Measurements from ENCODE around the gene GALNT7. TPM values are rescaled to one million over a fixed set of nuclear protein-coding genes. Genes with fewer than 3 reads are reported as not detected.

GALNT7 gene
- total RNA-seq, 1 donor from 2014 or later = 63.9 TPM

- H3K4me3 Mint-ChIP-seq = no peak overlapping the region
- DNase-seq (ENCODE audit: extremely low spot score, unreplicated experiment) = no peak
- TF ChIP-seq, protein P1, sequence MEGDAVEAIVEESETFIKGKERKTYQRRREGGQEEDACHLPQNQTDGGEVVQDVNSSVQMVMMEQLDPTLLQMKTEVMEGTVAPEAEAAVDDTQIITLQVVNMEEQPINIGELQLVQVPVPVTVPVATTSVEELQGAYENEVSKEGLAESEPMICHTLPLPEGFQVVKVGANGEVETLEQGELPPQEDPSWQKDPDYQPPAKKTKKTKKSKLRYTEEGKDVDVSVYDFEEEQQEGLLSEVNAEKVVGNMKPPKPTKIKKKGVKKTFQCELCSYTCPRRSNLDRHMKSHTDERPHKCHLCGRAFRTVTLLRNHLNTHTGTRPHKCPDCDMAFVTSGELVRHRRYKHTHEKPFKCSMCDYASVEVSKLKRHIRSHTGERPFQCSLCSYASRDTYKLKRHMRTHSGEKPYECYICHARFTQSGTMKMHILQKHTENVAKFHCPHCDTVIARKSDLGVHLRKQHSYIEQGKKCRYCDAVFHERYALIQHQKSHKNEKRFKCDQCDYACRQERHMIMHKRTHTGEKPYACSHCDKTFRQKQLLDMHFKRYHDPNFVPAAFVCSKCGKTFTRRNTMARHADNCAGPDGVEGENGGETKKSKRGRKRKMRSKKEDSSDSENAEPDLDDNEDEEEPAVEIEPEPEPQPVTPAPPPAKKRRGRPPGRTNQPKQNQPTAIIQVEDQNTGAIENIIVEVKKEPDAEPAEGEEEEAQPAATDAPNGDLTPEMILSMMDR (conservative IDR thresholded peaks at IDR 0.05) = no peak
- H3K27me3 Mint-ChIP-seq = no peaks in the 10 kb centered on the region
- peaks cover under 1% of the 10 kb centered on the region for H3K9me3 Mint-ChIP-seq
- peaks cover 16% of the 10 kb centered on the region for H3K4me1 Mint-ChIP-seq (ENCODE audit: unreplicated experiment)
- H3K27ac Mint-ChIP-seq = no peak overlapping the region
- peaks cover 15% of the 10 kb centered on the region for H3K36me3 Mint-ChIP-seq
Observed at GRCh38 chr4:173272996-173273395, 104.4 kb downstream of the GALNT7 start.

- no peak for DNase-seq (ENCODE audit: extremely low spot score, unreplicated experiment)
- no peak overlapping the region for H3K27ac Mint-ChIP-seq
- H3K36me3 Mint-ChIP-seq = peaks cover 15% of the 10 kb centered on the region
- TF ChIP-seq, protein P1 (conservative IDR thresholded peaks at IDR 0.05) = no peak
- H3K4me1 Mint-ChIP-seq (ENCODE audit: unreplicated experiment) = peaks cover 20% of the 10 kb centered on the region
- no peaks in the 10 kb centered on the region for H3K9me3 Mint-ChIP-seq
- no peaks in the 10 kb centered on the region for H3K27me3 Mint-ChIP-seq
- no peak overlapping the region for H3K4me3 Mint-ChIP-seq
Observed at GRCh38 chr4:173273941-173274340, 105.3 kb downstream of the GALNT7 start.

- Mint-ChIP-seq H3K4me3 (no peak overlapping the region), H3K27ac (no peak overlapping the region), H3K27me3 (no peaks in the 10 kb centered on the region), H3K9me3 (no peaks in the 10 kb centered on the region), H3K4me1 (ENCODE audit: unreplicated experiment) (peaks cover 17% of the 10 kb centered on the region), H3K36me3 (peaks cover 18% of the 10 kb centered on the region)
- DNase-seq (ENCODE audit: extremely low spot score, unreplicated experiment) = no peak
- TF ChIP-seq, protein P1 (conservative IDR thresholded peaks at IDR 0.05) = no peak
Observed at GRCh38 chr4:173274744-173275143, 106.1 kb downstream of the GALNT7 start.

GRCh38 chr4:173275150-173275549 lies 106.5 kb downstream of the GALNT7 start:
- no peak for DNase-seq (ENCODE audit: extremely low spot score, unreplicated experiment)
- no peak overlapping the region for H3K27ac Mint-ChIP-seq
- TF ChIP-seq, protein P1 (conservative IDR thresholded peaks at IDR 0.05) = no peak
- no peak overlapping the region for H3K4me3 Mint-ChIP-seq
- H3K4me1 Mint-ChIP-seq (ENCODE audit: unreplicated experiment) = peaks cover 17% of the 10 kb centered on the region
- no peaks in the 10 kb centered on the region for H3K27me3 Mint-ChIP-seq
- no peaks in the 10 kb centered on the region for H3K9me3 Mint-ChIP-seq
- peaks cover 18% of the 10 kb centered on the region for H3K36me3 Mint-ChIP-seq

- Mint-ChIP-seq H3K27ac (no peak overlapping the region), H3K27me3 (no peaks in the 10 kb centered on the region), H3K36me3 (peaks cover 19% of the 10 kb centered on the region), H3K4me3 (no peak overlapping the region), H3K4me1 (ENCODE audit: unreplicated experiment) (peaks cover 11% of the 10 kb centered on the region), H3K9me3 (no peaks in the 10 kb centered on the region)
- TF ChIP-seq, protein P1 (conservative IDR thresholded peaks at IDR 0.05) = no peak
- no peak for DNase-seq (ENCODE audit: extremely low spot score, unreplicated experiment)
Observed at GRCh38 chr4:173277340-173277739, 108.7 kb downstream of the GALNT7 start.

- no peak overlapping the region for H3K4me3 Mint-ChIP-seq
- peaks cover 6% of the 10 kb centered on the region for H3K9me3 Mint-ChIP-seq
- H3K27ac Mint-ChIP-seq = no peak overlapping the region
- DNase-seq (ENCODE audit: extremely low spot score, unreplicated experiment) = no peak
- H3K36me3 Mint-ChIP-seq = peaks cover 16% of the 10 kb centered on the region
- TF ChIP-seq, protein P1 (conservative IDR thresholded peaks at IDR 0.05) = no peak
- H3K27me3 Mint-ChIP-seq = no peaks in the 10 kb centered on the region
- peaks cover 11% of the 10 kb centered on the region for H3K4me1 Mint-ChIP-seq (ENCODE audit: unreplicated experiment)
Observed at GRCh38 chr4:173280998-173281397, 112.4 kb downstream of the GALNT7 start.

Measured in type B pancreatic cell (in vitro differentiated cells).